SK-N-SH (cell line): ENCODE data around the gene DUS3L.

Experiments used
- CHD2 ChIP-seq: fragments of 150-350 bp; IDR thresholded peaks from 2 replicates; pipeline ENCODE4 v1.6.1; 2018; ENCODE audit warnings: low read length; ENCODE audit not compliant: partially characterized antibody
- EP300 ChIP-seq, 2 experiments: IDR thresholded peaks; 2 replicates each; pipeline versions ENCODE4 v1.4.0 to v1.6.1; 2012; ENCODE audit warnings: borderline replicate concordance in 1 of 2, low read depth in 1 of 2, low read length in 1 of 2
- EZH2phosphoT487 ChIP-seq: fragments of 200-600 bp; sonication (generic); IDR thresholded peaks from 2 replicates; pipeline ENCODE4 v1.6.1; 2017; ENCODE audit warnings: low read depth, mixed run types, mild to moderate bottlenecking, antibody characterized with exemption, moderate library complexity, borderline replicate concordance
- FOXJ3 ChIP-seq: sonication (generic); formaldehyde crosslinking; IDR thresholded peaks from 2 replicates; pipeline ENCODE4 v1.5.1; 2020; ENCODE audit warnings: mild to moderate bottlenecking, missing genetic modification reagents
- FOXM1 ChIP-seq: IDR thresholded peaks from 2 replicates; pipeline ENCODE4 v1.4.0; 2012; ENCODE audit warnings: low read depth, mild to moderate bottlenecking
- JUND ChIP-seq: IDR thresholded peaks from 2 replicates; pipeline ENCODE4 v1.4.0; 2012
- MAX ChIP-seq: IDR thresholded peaks from 2 replicates; pipeline ENCODE4 v1.4.0; 2012; ENCODE audit warnings: low read depth
- POLR2AphosphoS5 ChIP-seq: IDR thresholded peaks from 2 replicates; pipeline ENCODE4 v1.6.1; 2012; ENCODE audit warnings: low read depth, low read length
- RCOR1 ChIP-seq: fragments of 150-350 bp; IDR thresholded peaks from 2 replicates; pipeline ENCODE4 v1.6.1; 2017; ENCODE audit warnings: antibody characterized with exemption, low read length
- REST ChIP-seq: IDR thresholded peaks from 2 replicates; pipeline ENCODE4 v1.6.1; 2012; ENCODE audit warnings: mild to moderate bottlenecking, low read depth, low read length, moderate library complexity
- RXRA ChIP-seq: IDR thresholded peaks from 2 replicates; pipeline ENCODE4 v1.4.0; 2012; ENCODE audit warnings: low read depth, mild to moderate bottlenecking, borderline replicate concordance
- SIN3A ChIP-seq: IDR thresholded peaks from 2 replicates; pipeline ENCODE4 v1.6.1; 2012; ENCODE audit warnings: low read depth, mild to moderate bottlenecking, low read length, moderate library complexity, borderline replicate concordance
- TAF1 ChIP-seq: IDR thresholded peaks from 2 replicates; pipeline ENCODE4 v1.6.1; 2012; ENCODE audit warnings: low read depth, mild to moderate bottlenecking, low read length, moderate library complexity, borderline replicate concordance
- TF ChIP-seq, protein P1 (sequence below): fragments of 200-600 bp; sonication (generic); IDR thresholded peaks from 2 replicates; pipeline ENCODE4 v1.6.1; 2017; ENCODE audit warnings: antibody characterized with exemption, mild to moderate bottlenecking, moderate library complexity

DNA sequence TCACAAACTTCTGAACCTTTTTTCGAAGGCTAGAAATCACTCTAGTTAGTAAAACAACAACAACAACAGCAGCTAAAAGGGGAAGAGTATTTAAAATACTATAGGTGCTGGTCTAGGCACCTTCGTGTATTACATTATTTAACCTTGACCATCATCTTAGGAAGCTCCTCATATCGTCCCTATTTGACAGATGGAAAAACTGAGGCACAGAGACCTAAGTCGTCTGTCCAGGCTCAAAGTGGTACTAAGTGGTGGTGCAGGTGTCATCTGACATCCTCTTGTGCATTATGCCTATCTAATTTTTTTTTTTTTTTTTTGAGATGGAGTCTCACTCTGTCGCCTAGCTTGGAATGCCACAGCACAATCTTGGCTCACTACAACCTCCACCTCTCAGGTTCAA, 41.5 kb downstream of the DUS3L start:
- TF ChIP-seq, protein P1, sequence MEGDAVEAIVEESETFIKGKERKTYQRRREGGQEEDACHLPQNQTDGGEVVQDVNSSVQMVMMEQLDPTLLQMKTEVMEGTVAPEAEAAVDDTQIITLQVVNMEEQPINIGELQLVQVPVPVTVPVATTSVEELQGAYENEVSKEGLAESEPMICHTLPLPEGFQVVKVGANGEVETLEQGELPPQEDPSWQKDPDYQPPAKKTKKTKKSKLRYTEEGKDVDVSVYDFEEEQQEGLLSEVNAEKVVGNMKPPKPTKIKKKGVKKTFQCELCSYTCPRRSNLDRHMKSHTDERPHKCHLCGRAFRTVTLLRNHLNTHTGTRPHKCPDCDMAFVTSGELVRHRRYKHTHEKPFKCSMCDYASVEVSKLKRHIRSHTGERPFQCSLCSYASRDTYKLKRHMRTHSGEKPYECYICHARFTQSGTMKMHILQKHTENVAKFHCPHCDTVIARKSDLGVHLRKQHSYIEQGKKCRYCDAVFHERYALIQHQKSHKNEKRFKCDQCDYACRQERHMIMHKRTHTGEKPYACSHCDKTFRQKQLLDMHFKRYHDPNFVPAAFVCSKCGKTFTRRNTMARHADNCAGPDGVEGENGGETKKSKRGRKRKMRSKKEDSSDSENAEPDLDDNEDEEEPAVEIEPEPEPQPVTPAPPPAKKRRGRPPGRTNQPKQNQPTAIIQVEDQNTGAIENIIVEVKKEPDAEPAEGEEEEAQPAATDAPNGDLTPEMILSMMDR = no peak
- TF ChIP-seq EP300 (IDR thresholded peaks at IDR 0.05; ENCODE audit: borderline replicate concordance in 1 of 2, low read depth in 1 of 2, low read length in 1 of 2) (no peak), RCOR1 (no peak), SIN3A (no peak), FOXJ3 (CRISPR knock-in tag) (no peak), POLR2AphosphoS5 (no peak), JUND (no peak), EZH2phosphoT487 (no peak), MAX (no peak), FOXM1 (no peak), CHD2 (no peak), TAF1 (no peak), REST (no peak), RXRA (no peak)
